HL-60 (cell line): Measurements from ENCODE around the gene PREB.

Source experiments
- DNase-seq, 2 experiments: peaks; one replicate each; pipeline ENCODE4 v3.0.0-alpha.2; 2010 to 2020; ENCODE audit warnings: low read depth in 1 of 2, low spot score in 1 of 2
- H3K27ac ChIP-seq: fragments of 250-450 bp; sonication (Bioruptor Pico); replicated peaks from 2 replicates; pipeline ENCODE4 v1.5.1; 2020; ENCODE audit warnings: mild to moderate bottlenecking, moderate library complexity
- H3K27me3 ChIP-seq: fragments of 250-450 bp; sonication (Bioruptor Pico); 2 replicates; pipeline ENCODE4 v1.5.1; 2021; ENCODE audit warnings: mild to moderate bottlenecking, moderate library complexity; ENCODE audit not compliant: insufficient read depth, poor library complexity, severe bottlenecking
- H3K4me3 ChIP-seq: replicated peaks from 2 replicates; pipeline ENCODE4 v1.5.1; 2011; ENCODE audit warnings: mild to moderate bottlenecking, control low read depth, low read length; ENCODE audit not compliant: insufficient read depth
- CTCF ChIP-seq: IDR thresholded peaks from one replicate; pipeline ENCODE4 v1.5.1; 2011; ENCODE audit warnings: low read length, control low read depth, inconsistent platforms; ENCODE audit not compliant: insufficient read depth
- GABPA ChIP-seq: IDR thresholded peaks from 2 replicates; pipeline ENCODE4 v1.6.1; 2012; ENCODE audit warnings: low read depth
- POLR2AphosphoS5 ChIP-seq: IDR thresholded peaks from 2 replicates; pipeline ENCODE4 v1.6.1; 2012; ENCODE audit warnings: low read depth
- REST ChIP-seq: IDR thresholded peaks from 2 replicates; pipeline ENCODE4 v1.6.1; 2012; ENCODE audit warnings: low read depth; ENCODE audit not compliant: insufficient replicate concordance
- SPI1 ChIP-seq: IDR thresholded peaks from 2 replicates; pipeline ENCODE4 v1.6.1; 2012; ENCODE audit warnings: low read depth, mild to moderate bottlenecking, borderline replicate concordance

The PREB gene

GRCh38 chr2:27095427-27095744, 39.0 kb downstream of the PREB start:
- no peak for TF ChIP-seq POLR2AphosphoS5
- H3K27ac ChIP-seq: no peak overlapping the region

GRCh38 chr2:27094353-27094984, 40.0 kb downstream of the PREB start:
- no peak for DNase-seq
- Histone ChIP-seq H3K27ac (no peak overlapping the region), H3K4me3 (no peak overlapping the region), H3K27me3 (no peaks in the 10 kb centered on the region)
- TF ChIP-seq SPI1: no peak
- no peak for TF ChIP-seq GABPA
- TF ChIP-seq CTCF: no peak
- TF ChIP-seq POLR2AphosphoS5: no peak
- TF ChIP-seq REST: no peak

More at GRCh38 chr2:27095427-27095744, 39.0 kb downstream of the PREB start:
- DNase-seq: no peak
- Histone ChIP-seq H3K27me3 (no peaks in the 10 kb centered on the region), H3K4me3 (no peak overlapping the region)

GRCh38 chr2:27093430-27094352, 40.7 kb downstream of the PREB start:
- TF ChIP-seq CTCF (no peak), POLR2AphosphoS5 (no peak), GABPA (no peak), REST (no peak), SPI1 (no peak)
- H3K4me3 ChIP-seq: no peak overlapping the region
- no peak for DNase-seq
- H3K27ac ChIP-seq: no peak overlapping the region
- H3K27me3 ChIP-seq: no peaks in the 10 kb centered on the region

- TF ChIP-seq REST: no peak
- no peak for TF ChIP-seq POLR2AphosphoS5
- TF ChIP-seq CTCF: no peak
- TF ChIP-seq SPI1: no peak
- no peak for TF ChIP-seq GABPA
- Histone ChIP-seq H3K27ac (no peak overlapping the region), H3K4me3 (no peak overlapping the region), H3K27me3 (no peaks in the 10 kb centered on the region)
- no peak for DNase-seq
Measured at GRCh38 chr2:27092696-27093429, 41.6 kb downstream of the PREB start.
